K562 (cell line): ENCODE results near the gene NOSTRIN. TPM values are rescaled to one million over a fixed set of nuclear protein-coding genes. Genes with fewer than 3 reads are reported as not detected.
A peak's percentile ranks its signal among the peaks of the same experiment; 100 is the strongest.

Source experiments
- MBD2 ChIP-seq: sonication (generic); IDR thresholded peaks from 2 replicates; pipeline ENCODE4 v1.6.1; 2016; ENCODE audit warnings: low read depth, borderline replicate concordance
- NR4A1 ChIP-seq, 2 experiments: fragments of 250-450 bp in 1 of 2; fragments of 450-650 bp in 1 of 2; sonication (Bioruptor Pico) in 1 of 2; IDR thresholded peaks; 2 replicates each; pipeline versions ENCODE4 v1.4.0 to v1.6.1; 2016 to 2020; ENCODE audit warnings: mild to moderate bottlenecking in 2 of 2, missing compliant biosample characterization in 1 of 2, missing genetic modification characterization in 1 of 2, moderate library complexity in 1 of 2
- RBM25 ChIP-seq: fragments of 200-400 bp; formaldehyde crosslinking; IDR thresholded peaks from 2 replicates; pipeline ENCODE4 v1.6.1; 2018; ENCODE audit warnings: low read length, low read depth, moderate library complexity; ENCODE audit not compliant: severe bottlenecking
- SIN3B ChIP-seq: fragments of 450-650 bp; IDR thresholded peaks from 2 replicates; pipeline ENCODE4 v1.6.1; 2017; ENCODE audit warnings: low read depth, mild to moderate bottlenecking, moderate library complexity
- ZBTB8A ChIP-seq: fragments of 450-650 bp; IDR thresholded peaks from 2 replicates; pipeline ENCODE4 v1.6.1; 2018; ENCODE audit warnings: mild to moderate bottlenecking, moderate library complexity; ENCODE audit not compliant: partially characterized antibody
- ZKSCAN8 ChIP-seq: fragments of 200-800 bp; sonication (Bioruptor generic); IDR thresholded peaks from 2 replicates; pipeline ENCODE4 v1.6.1; 2016; ENCODE audit warnings: missing genetic modification characterization, missing compliant biosample characterization
- ZNF583 ChIP-seq: fragments of 250-450 bp; sonication (Bioruptor Pico); IDR thresholded peaks from 2 replicates; pipeline ENCODE4 v1.4.0; 2020
- ZNF740 ChIP-seq, 3 experiments: fragments of 200-800 bp in 1 of 3; sonication (Bioruptor generic) in 1 of 3; sonication (generic) in 1 of 3; formaldehyde crosslinking in 1 of 3; IDR thresholded peaks; 2 replicates each; pipeline versions ENCODE4 v1.6.1 to v1.8.0; 2016 to 2022; ENCODE audit warnings: mild to moderate bottlenecking in 2 of 3, missing compliant biosample characterization in 2 of 3, missing genetic modification characterization in 2 of 3, missing genetic modification reagents in 1 of 3
- ZSCAN29 ChIP-seq: fragments of 450-650 bp; IDR thresholded peaks from 2 replicates; pipeline ENCODE4 v1.6.1; 2017
- polyA plus RNA-seq, 8 experiments: library from polyadenylated mRNA; depleted of rRNA in 4 of 8; stranded (reverse) in 5 of 8; unstranded in 3 of 8; fragments of >200 nt; fragmentation: Nextera tagmentation in 2 of 8; fragmentation: Illumina TruSeq in 1 of 8; extraction: Ambion mirVana in 2 of 8; extraction: Trizol in 1 of 8; gene quantifications; 2 replicates each; pipeline versions ENCODE4 v1.2.1 to v1.2.3, GENCODE V29; 2011 to 2014; ENCODE audit warnings: inconsistent platforms in 1 of 8, missing spikeins in 1 of 8
- total RNA-seq, 7 experiments: library from RNA; depleted of rRNA in 6 of 7; stranded (reverse); fragments of >200 nt in 6 of 7; fragmentation: Illumina TruSeq in 2 of 7; extraction: Trizol in 2 of 7; gene quantifications; 2 replicates each; pipeline versions ENCODE4 v1.2.1 to v1.2.3, GENCODE V29; 2011 to 2021; ENCODE audit warnings: low replicate concordance in 1 of 7
- TF ChIP-seq, protein P1 (sequence below): fragments of 250-450 bp; sonication (Bioruptor Pico); IDR thresholded peaks from 2 replicates; pipeline ENCODE4 v1.4.0; 2020
- TF ChIP-seq, protein P2 (sequence below), 2 experiments: fragments of 250-450 bp in 1 of 2; fragments of 450-650 bp in 1 of 2; sonication (Bioruptor Pico) in 1 of 2; IDR thresholded peaks; 2 replicates each; pipeline versions ENCODE4 v1.6.1 to v1.8.0; 2016 to 2021; ENCODE audit warnings: mild to moderate bottlenecking in 2 of 2, moderate library complexity in 2 of 2, missing compliant biosample characterization in 1 of 2, missing genetic modification characterization in 1 of 2

The NOSTRIN gene
- total and polyA plus RNA-seq, 9 of the 15 experiments (the other 6 are each of a cell fraction or from before 2014, with no cell fraction given) = 26.7 to 82.9 (median 56.3) TPM

DNA sequence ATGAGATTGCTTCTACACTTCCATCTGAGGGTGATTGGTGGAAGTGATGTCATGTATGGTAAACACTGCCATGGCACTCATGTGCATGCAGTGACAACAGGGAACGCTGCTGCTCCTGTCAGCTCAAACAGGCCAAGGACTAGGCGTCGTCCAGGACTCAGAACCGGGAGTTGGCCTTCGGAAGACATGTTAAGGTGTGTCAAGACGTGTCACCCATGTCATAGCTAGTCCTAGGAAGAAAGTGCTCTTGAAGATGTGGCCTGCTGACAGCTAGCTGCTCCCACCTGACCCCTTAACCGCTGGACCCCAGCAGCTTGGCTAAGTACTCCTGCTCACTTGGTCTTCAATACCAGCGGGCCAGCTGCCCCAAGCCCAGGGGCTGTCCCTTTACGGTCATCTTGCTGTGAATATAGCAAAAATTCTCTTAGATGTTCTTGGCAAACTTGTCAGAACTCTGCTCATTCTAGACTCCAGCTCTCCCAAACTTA, 6.3 kb upstream of the NOSTRIN start (continued):
- no peak for TF ChIP-seq NR4A1 (CRISPR knock-in tag; IDR thresholded peaks at IDR 0.05)
- TF ChIP-seq NR4A1 (tag; IDR thresholded peaks at IDR 0.05) = peak; percentile 83; the same call in 1 of the 2 replicates
- no peak for TF ChIP-seq MBD2
- TF ChIP-seq, protein P1, sequence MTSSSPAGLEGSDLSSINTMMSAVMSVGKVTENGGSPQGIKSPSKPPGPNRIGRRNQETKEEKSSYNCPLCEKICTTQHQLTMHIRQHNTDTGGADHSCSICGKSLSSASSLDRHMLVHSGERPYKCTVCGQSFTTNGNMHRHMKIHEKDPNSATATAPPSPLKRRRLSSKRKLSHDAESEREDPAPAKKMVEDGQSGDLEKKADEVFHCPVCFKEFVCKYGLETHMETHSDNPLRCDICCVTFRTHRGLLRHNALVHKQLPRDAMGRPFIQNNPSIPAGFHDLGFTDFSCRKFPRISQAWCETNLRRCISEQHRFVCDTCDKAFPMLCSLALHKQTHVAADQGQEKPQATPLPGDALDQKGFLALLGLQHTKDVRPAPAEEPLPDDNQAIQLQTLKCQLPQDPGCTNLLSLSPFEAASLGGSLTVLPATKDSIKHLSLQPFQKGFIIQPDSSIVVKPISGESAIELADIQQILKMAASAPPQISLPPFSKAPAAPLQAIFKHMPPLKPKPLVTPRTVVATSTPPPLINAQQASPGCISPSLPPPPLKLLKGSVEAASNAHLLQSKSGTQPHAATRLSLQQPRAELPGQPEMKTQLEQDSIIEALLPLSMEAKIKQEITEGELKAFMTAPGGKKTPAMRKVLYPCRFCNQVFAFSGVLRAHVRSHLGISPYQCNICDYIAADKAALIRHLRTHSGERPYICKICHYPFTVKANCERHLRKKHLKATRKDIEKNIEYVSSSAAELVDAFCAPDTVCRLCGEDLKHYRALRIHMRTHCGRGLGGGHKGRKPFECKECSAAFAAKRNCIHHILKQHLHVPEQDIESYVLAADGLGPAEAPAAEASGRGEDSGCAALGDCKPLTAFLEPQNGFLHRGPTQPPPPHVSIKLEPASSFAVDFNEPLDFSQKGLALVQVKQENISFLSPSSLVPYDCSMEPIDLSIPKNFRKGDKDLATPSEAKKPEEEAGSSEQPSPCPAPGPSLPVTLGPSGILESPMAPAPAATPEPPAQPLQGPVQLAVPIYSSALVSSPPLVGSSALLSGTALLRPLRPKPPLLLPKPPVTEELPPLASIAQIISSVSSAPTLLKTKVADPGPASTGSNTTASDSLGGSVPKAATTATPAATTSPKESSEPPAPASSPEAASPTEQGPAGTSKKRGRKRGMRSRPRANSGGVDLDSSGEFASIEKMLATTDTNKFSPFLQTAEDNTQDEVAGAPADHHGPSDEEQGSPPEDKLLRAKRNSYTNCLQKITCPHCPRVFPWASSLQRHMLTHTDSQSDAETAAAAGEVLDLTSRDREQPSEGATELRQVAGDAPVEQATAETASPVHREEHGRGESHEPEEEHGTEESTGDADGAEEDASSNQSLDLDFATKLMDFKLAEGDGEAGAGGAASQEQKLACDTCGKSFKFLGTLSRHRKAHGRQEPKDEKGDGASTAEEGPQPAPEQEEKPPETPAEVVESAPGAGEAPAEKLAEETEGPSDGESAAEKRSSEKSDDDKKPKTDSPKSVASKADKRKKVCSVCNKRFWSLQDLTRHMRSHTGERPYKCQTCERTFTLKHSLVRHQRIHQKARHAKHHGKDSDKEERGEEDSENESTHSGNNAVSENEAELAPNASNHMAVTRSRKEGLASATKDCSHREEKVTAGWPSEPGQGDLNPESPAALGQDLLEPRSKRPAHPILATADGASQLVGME = 0 out of 2 replicates have a peak, but pooled peaks have one; percentile 81
- no peak for TF ChIP-seq ZNF740 (CRISPR knock-in tag; IDR thresholded peaks at IDR 0.05)
- peak in 1 of 2 experiments; percentile 72; a peak in 1 of 4 replicates for TF ChIP-seq ZNF740 (tag; IDR thresholded peaks at IDR 0.05)
- TF ChIP-seq ZSCAN29 = no peak
- TF ChIP-seq SIN3B = no peak
- TF ChIP-seq ZKSCAN8 = no peak; the same call in 1 of the 2 replicates
- TF ChIP-seq RBM25 = no peak
- TF ChIP-seq, protein P2, sequence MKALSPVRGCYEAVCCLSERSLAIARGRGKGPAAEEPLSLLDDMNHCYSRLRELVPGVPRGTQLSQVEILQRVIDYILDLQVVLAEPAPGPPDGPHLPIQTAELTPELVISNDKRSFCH (CRISPR knock-in tag; IDR thresholded peaks at IDR 0.05) = no peak
- TF ChIP-seq, protein P2 (tag; IDR thresholded peaks at IDR 0.05) = peak; percentile 66
- no peak for TF ChIP-seq ZBTB8A
- TF ChIP-seq ZNF583 (CRISPR knock-in tag) = peak; percentile 82
